Prostate gland (tissue), 2 donors: ENCODE measurements around the gene ALDOB.

Experiments
- CTCF ChIP-seq, 4 experiments: fragments of 200-600 bp in 2 of 4; fragments of 450-650 bp in 2 of 4; sonication (generic) in 2 of 4; IDR thresholded peaks; 1 replicate in 3 of 4; 2 replicates in 1 of 4; pipeline ENCODE4 v1.5.1; 2016 to 2019; ENCODE audit warnings: antibody characterized with exemption in 4 of 4, mild to moderate bottlenecking in 2 of 4, moderate library complexity in 2 of 4
- POLR2A ChIP-seq: fragments of 450-650 bp; IDR thresholded peaks from one replicate; pipeline ENCODE4 v1.6.1; 2016; ENCODE audit warnings: antibody characterized with exemption, mild to moderate bottlenecking

DNA sequence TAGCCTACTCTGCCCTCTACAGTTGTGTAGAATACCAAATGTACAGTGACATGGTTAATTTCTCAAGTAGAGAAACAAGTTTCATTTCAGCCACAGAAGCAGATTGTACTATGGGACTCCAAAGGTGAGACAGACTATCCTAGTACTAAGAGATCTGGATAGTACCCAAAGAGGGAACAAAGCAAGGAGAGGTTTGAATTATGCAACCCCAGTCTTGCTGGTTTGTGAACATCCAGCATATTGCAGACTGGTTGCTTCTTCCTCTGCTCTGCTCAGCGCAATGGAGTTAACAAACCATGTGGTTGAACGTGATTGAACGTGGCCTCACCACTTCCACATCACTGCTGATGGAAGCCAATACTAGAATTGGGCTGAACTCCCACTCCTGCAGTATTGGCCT lies 43.3 kb upstream of the ALDOB start:
- TF ChIP-seq POLR2A: no peak
- TF ChIP-seq CTCF (IDR thresholded peaks at IDR 0.05): no peak
